ENCODE measurements around the gene DNAH12. TPM values are rescaled to one million over a fixed set of nuclear protein-coding genes. Genes with fewer than 3 reads are reported as not detected.

The DNAH12 gene
- total RNA-seq, 2 experiments from 2014 or later, result 0.21 TPM; not detected in 1

- Histone ChIP-seq H3K9me2 (ENCODE audit: insufficient read depth, low read length) (no peaks in the 10 kb centered on the region), H3K27ac (ENCODE audit: low read depth, low read length, poor library complexity, severe bottlenecking) (no peak overlapping the region), H3K9me3 (ENCODE audit: low read length) (no peaks in the 10 kb centered on the region), H3K36me3 (ENCODE audit: insufficient read depth, low read length) (peaks cover 99% of the 10 kb centered on the region), H3K4me3 (ENCODE audit: low read depth, low read length, poor library complexity, severe bottlenecking) (no peak overlapping the region), H2AFZ (ENCODE audit: low read length) (no peak overlapping the region), H3K4me2 (ENCODE audit: low read length) (no peak overlapping the region), H3K79me2 (ENCODE audit: insufficient read depth, low read depth, low read length) (peaks cover 28% of the 10 kb centered on the region; the same call in 1 of the 2 replicates), H4K20me1 (ENCODE audit: insufficient read depth, low read length) (no peaks in the 10 kb centered on the region), H3K4me1 (ENCODE audit: insufficient read depth, low read length, poor library complexity, severe bottlenecking) (no peaks in the 10 kb centered on the region)
- POLR2A ChIA-PET, result interaction anchor here (0.6 kb wide), 5 partner anchors 10 to 772 kb away, joined by 3 to 5 read pairs (median 3); no protein-coding TSS in a partner anchor
- CTCF ChIA-PET (ENCODE audit: unreplicated experiment), result interaction anchor here (0.6 kb wide), 1 partner anchor 262 kb away, joined by 3 read pairs; no protein-coding TSS in a partner anchor
- intact Hi-C loops (cut with micrococcal nuclease; ENCODE audit: unreplicated experiment), result no loop called here
- no peak for DNase-seq (ENCODE audit: low spot score)
- TF ChIP-seq CTCF (conservative IDR thresholded peaks at IDR 0.05; ENCODE audit: low read length), result no peak
- no peak for TF ChIP-seq EZH2phosphoT487 (IDR thresholded peaks at IDR 0.05; ENCODE audit: borderline replicate concordance, low read depth, low read length)
- BruUV-seq (replicated peaks), result no TSS peak
Observed at GRCh38 chr3:57575966-57576626, 32.0 kb upstream of the DNAH12 start.

DNA sequence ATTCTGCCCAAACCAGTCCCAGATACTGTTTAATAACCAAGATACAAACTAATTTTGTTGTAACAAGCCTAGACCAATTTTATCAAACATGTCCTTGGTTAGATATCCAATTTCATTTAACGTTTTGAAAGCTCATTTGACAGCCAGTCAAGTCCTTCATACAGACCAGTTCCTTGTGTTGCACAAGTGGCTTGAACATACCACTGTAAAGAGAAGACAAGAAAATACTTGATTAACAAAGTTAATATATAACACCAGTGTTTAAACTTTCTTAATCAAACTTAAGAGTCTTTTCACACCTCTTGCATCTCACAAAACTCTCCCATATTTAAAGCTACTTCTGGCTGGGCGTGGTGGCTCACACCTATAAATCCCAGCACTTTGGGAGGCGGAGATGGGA, 28.0 kb upstream of the DNAH12 start:
- DNase-seq (ENCODE audit: low spot score), result no peak
- peaks cover 96% of the 10 kb centered on the region for H3K36me3 ChIP-seq (ENCODE audit: insufficient read depth, low read length)
- BruUV-seq (replicated peaks), result no TSS peak
- H3K27ac ChIP-seq (ENCODE audit: low read depth, low read length, poor library complexity, severe bottlenecking), result no peak overlapping the region
- H3K4me1 ChIP-seq (ENCODE audit: insufficient read depth, low read length, poor library complexity, severe bottlenecking), result no peaks in the 10 kb centered on the region
- H2AFZ ChIP-seq (ENCODE audit: low read length), result no peak overlapping the region
- ChIA-PET CTCF (ENCODE audit: unreplicated experiment) (no interaction called here), POLR2A (interaction anchor here (0.6 to 1.5 kb wide), 2 partner anchors 10 to 136 kb away, joined by 3 read pairs; no protein-coding TSS in a partner anchor)
- H3K79me2 ChIP-seq (ENCODE audit: insufficient read depth, low read depth, low read length), result peaks cover 10% of the 10 kb centered on the region; the same call in 1 of the 2 replicates
- H3K9me2 ChIP-seq (ENCODE audit: insufficient read depth, low read length), result no peaks in the 10 kb centered on the region
- H3K4me3 ChIP-seq (ENCODE audit: low read depth, low read length, poor library complexity, severe bottlenecking), result no peak overlapping the region
- no peaks in the 10 kb centered on the region for H3K9me3 ChIP-seq (ENCODE audit: low read length)
- H4K20me1 ChIP-seq (ENCODE audit: insufficient read depth, low read length), result no peaks in the 10 kb centered on the region
- H3K4me2 ChIP-seq (ENCODE audit: low read length), result no peak overlapping the region
- TF ChIP-seq EZH2phosphoT487 (IDR thresholded peaks at IDR 0.05; ENCODE audit: borderline replicate concordance, low read depth, low read length) (no peak), CTCF (conservative IDR thresholded peaks at IDR 0.05; ENCODE audit: low read length) (no peak)
- intact Hi-C loops (cut with micrococcal nuclease; ENCODE audit: unreplicated experiment), result no loop called here

DNA sequence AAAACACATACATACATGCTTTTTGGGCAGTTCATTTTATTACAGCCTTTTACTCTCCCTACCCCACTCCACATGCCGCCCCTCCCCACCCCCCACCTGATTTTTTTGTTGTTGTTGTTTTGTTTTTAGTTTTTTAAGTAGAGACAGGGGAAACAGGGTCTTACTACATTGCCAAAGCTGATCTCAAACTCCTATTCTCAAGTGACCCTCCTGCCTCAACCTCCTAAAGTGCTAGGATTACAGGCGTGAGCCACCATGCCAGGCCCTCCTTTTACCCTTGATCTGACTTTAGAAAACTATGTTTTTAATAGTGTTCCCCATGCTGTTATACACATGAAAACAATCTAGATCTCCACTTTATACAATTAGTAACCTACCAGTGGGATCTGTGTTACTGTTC, 26.7 kb upstream of the DNAH12 start:
- no TSS peak for BruUV-seq (replicated peaks)

More for the DNA sequence above, 26.7 kb upstream of the DNAH12 start:
- Histone ChIP-seq H3K4me3 (ENCODE audit: low read depth, low read length, poor library complexity, severe bottlenecking) (no peak overlapping the region), H3K9me2 (ENCODE audit: insufficient read depth, low read length) (no peaks in the 10 kb centered on the region), H4K20me1 (ENCODE audit: insufficient read depth, low read length) (no peaks in the 10 kb centered on the region), H3K9me3 (ENCODE audit: low read length) (no peaks in the 10 kb centered on the region), H3K79me2 (ENCODE audit: insufficient read depth, low read depth, low read length) (peaks cover 16% of the 10 kb centered on the region; the same call in 1 of the 2 replicates), H3K4me2 (ENCODE audit: low read length) (no peak overlapping the region), H3K4me1 (ENCODE audit: insufficient read depth, low read length, poor library complexity, severe bottlenecking) (no peaks in the 10 kb centered on the region), H3K36me3 (ENCODE audit: insufficient read depth, low read length) (peaks cover 96% of the 10 kb centered on the region), H3K27ac (ENCODE audit: low read depth, low read length, poor library complexity, severe bottlenecking) (no peak overlapping the region), H2AFZ (ENCODE audit: low read length) (no peak overlapping the region)
- POLR2A ChIA-PET, result interaction anchor here (1.0 kb wide), 1 partner anchor 16 kb away, joined by 3 read pairs; no protein-coding TSS in a partner anchor
- CTCF ChIA-PET (ENCODE audit: unreplicated experiment), result no interaction called here
- DNase-seq (ENCODE audit: low spot score), result no peak
- intact Hi-C loops (cut with micrococcal nuclease; ENCODE audit: unreplicated experiment), result no loop called here
- TF ChIP-seq EZH2phosphoT487 (IDR thresholded peaks at IDR 0.05; ENCODE audit: borderline replicate concordance, low read depth, low read length) (no peak), CTCF (conservative IDR thresholded peaks at IDR 0.05; ENCODE audit: low read length) (no peak)

Measured in OCI-LY7 (cell line).